ENCODE measurements around the gene NAXD.

NAXD gene

DNA sequence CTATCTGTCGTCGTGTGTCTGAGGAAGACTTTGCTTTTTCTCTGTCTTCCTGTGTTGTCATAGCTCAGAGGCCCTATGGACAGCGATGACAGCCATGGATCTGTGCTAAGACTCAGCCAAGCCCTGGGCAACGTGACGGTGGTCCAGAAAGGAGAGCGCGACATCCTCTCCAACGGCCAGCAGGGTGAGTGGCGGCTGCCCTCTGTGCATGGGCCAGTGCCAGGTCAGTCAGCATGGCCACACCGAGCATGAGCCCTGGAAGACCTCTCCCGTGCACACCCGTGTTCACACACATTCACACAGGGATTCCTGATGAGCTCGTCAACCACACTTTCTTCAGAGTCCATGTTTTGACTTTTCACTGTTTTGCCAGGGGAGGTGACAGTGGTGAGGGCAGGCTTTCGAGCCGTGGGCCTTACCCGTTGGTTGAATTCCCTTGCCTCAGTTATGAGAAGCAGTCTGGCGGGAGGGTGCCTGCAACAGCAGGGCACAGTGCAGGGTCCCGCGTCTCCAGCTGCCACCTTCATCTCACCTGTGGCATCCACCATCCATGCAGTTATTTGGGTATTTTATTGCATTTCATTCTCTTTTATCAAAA lies 20.2 kb downstream of the NAXD start (continued):
- TF ChIP-seq, protein P1, sequence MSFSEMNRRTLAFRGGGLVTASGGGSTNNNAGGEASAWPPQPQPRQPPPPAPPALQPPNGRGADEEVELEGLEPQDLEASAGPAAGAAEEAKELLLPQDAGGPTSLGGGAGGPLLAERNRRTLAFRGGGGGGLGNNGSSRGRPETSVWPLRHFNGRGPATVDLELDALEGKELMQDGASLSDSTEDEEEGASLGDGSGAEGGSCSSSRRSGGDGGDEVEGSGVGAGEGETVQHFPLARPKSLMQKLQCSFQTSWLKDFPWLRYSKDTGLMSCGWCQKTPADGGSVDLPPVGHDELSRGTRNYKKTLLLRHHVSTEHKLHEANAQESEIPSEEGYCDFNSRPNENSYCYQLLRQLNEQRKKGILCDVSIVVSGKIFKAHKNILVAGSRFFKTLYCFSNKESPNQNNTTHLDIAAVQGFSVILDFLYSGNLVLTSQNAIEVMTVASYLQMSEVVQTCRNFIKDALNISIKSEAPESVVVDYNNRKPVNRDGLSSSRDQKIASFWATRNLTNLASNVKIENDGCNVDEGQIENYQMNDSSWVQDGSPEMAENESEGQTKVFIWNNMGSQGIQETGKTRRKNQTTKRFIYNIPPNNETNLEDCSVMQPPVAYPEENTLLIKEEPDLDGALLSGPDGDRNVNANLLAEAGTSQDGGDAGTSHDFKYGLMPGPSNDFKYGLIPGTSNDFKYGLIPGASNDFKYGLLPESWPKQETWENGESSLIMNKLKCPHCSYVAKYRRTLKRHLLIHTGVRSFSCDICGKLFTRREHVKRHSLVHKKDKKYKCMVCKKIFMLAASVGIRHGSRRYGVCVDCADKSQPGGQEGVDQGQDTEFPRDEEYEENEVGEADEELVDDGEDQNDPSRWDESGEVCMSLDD (tag by site-specific recombination; IDR thresholded peaks at IDR 0.05): no peak
- TF ChIP-seq ZNF580 (tag by site-specific recombination; IDR thresholded peaks at IDR 0.05) (no peak), SP7 (tag by site-specific recombination; IDR thresholded peaks at IDR 0.05) (no peak), MYNN (tag by site-specific recombination; IDR thresholded peaks at IDR 0.05; ENCODE audit: borderline replicate concordance) (no peak)
- TF ChIP-seq, protein P2, sequence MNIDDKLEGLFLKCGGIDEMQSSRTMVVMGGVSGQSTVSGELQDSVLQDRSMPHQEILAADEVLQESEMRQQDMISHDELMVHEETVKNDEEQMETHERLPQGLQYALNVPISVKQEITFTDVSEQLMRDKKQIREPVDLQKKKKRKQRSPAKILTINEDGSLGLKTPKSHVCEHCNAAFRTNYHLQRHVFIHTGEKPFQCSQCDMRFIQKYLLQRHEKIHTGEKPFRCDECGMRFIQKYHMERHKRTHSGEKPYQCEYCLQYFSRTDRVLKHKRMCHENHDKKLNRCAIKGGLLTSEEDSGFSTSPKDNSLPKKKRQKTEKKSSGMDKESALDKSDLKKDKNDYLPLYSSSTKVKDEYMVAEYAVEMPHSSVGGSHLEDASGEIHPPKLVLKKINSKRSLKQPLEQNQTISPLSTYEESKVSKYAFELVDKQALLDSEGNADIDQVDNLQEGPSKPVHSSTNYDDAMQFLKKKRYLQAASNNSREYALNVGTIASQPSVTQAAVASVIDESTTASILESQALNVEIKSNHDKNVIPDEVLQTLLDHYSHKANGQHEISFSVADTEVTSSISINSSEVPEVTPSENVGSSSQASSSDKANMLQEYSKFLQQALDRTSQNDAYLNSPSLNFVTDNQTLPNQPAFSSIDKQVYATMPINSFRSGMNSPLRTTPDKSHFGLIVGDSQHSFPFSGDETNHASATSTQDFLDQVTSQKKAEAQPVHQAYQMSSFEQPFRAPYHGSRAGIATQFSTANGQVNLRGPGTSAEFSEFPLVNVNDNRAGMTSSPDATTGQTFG (tag by site-specific recombination; IDR thresholded peaks at IDR 0.05; ENCODE audit: borderline replicate concordance): no peak

GRCh38 chr13:110636053-110636475 lies 20.7 kb downstream of the NAXD start:
- H3K27ac ChIP-seq (ENCODE audit: extremely low read depth, low read depth, low read length): no peak overlapping the region
- H3K4me1 ChIP-seq (ENCODE audit: control insufficient read depth, insufficient read depth, low read length): no peaks in the 10 kb centered on the region
- H3K36me3 ChIP-seq (ENCODE audit: control insufficient read depth in 2 of 2, insufficient read depth in 1 of 2, low read length in 2 of 2): peaks cover 0 to 80% of the 10 kb centered on the region in 2 experiments; a peak in 1 of 3 replicates
- H3K9me3 ChIP-seq (ENCODE audit: control insufficient read depth, insufficient read depth, low read depth, low read length): no peaks in the 10 kb centered on the region
- no peak for TF ChIP-seq ZNF10 (tag by site-specific recombination; IDR thresholded peaks at IDR 0.05)
- TF ChIP-seq ZNF341 (tag by site-specific recombination; IDR thresholded peaks at IDR 0.05; ENCODE audit: low read depth): 0 out of 2 replicates have a peak, but pooled peaks have one; percentile 18
- no peak overlapping the region for H3K4me3 ChIP-seq (ENCODE audit: low read depth, low read length)
- CTCF ChIA-PET: no interaction called here
- POLR2A ChIA-PET: no interaction called here

DNA sequence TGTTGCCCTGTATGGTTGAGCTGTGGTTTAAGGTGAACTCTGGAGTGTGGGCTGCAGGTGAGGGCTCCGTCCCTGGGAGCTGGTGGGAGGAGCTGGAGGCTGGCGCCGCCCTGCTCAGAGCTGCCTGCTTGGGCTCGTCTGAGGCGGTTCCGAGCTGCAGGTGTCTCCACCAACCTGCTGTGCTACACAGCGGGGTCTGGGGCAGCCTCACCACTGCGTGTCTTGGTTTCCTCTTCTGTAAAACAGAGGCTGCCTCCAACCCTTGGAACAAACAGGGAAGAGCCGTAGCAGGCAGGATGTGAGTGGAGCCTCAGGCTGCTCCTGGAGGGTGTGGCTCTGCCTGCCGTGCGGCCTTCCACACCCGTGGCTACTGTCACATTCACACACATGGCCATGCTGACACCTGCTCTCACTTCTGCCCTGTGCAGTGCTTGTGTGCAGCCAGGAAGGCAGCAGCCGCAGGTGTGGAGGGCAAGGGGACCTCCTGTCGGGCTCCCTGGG lies 21.4 kb downstream of the NAXD start:
- no peak overlapping the region for H3K4me3 ChIP-seq (ENCODE audit: low read depth, low read length)
- H3K4me1 ChIP-seq (ENCODE audit: control insufficient read depth, insufficient read depth, low read length): no peaks in the 10 kb centered on the region
- CTCF ChIA-PET: no interaction called here
- H3K36me3 ChIP-seq (ENCODE audit: control insufficient read depth in 2 of 2, insufficient read depth in 1 of 2, low read length in 2 of 2): peaks cover 0 to 80% of the 10 kb centered on the region in 2 experiments; a peak in 2 of 3 replicates
- POLR2A ChIA-PET: no interaction called here
- no peak overlapping the region for H3K27ac ChIP-seq (ENCODE audit: extremely low read depth, low read depth, low read length)
- no peaks in the 10 kb centered on the region for H3K9me3 ChIP-seq (ENCODE audit: control insufficient read depth, insufficient read depth, low read depth, low read length)
- TF ChIP-seq ZSCAN30 (tag by site-specific recombination; IDR thresholded peaks at IDR 0.05): no peak
- TF ChIP-seq ZNF544 (tag by site-specific recombination; IDR thresholded peaks at IDR 0.05): no peak
- TF ChIP-seq ZNF324 (tag by site-specific recombination; IDR thresholded peaks at IDR 0.05): no peak
- TF ChIP-seq ZNF404 (tag by site-specific recombination; IDR thresholded peaks at IDR 0.05): no peak
- no peak for TF ChIP-seq ZNF266 (tag by site-specific recombination; IDR thresholded peaks at IDR 0.05; ENCODE audit: low read depth)
- TF ChIP-seq ZIC2 (tag by site-specific recombination; IDR thresholded peaks at IDR 0.05): peak; percentile 64
- TF ChIP-seq, protein P2 (tag by site-specific recombination; IDR thresholded peaks at IDR 0.05; ENCODE audit: borderline replicate concordance): no peak
- TF ChIP-seq WT1 (tag by site-specific recombination; IDR thresholded peaks at IDR 0.05): no peak
- TF ChIP-seq KLF17 (tag by site-specific recombination; IDR thresholded peaks at IDR 0.05): peak; percentile 52; the same call in 1 of the 2 replicates
- TF ChIP-seq ZNF133 (tag by site-specific recombination; IDR thresholded peaks at IDR 0.05): no peak
- TF ChIP-seq ZNF600 (tag by site-specific recombination; IDR thresholded peaks at IDR 0.05): peak; percentile 51; the same call in 1 of the 2 replicates
- TF ChIP-seq, protein P1 (tag by site-specific recombination; IDR thresholded peaks at IDR 0.05): no peak
- TF ChIP-seq SCRT2 (tag by site-specific recombination; IDR thresholded peaks at IDR 0.05): peak; percentile 23; the same call in 1 of the 2 replicates
- TF ChIP-seq KLF1 (tag by site-specific recombination; IDR thresholded peaks at IDR 0.05): peak; percentile 57
